ENCODE measurements around the gene TFB2M. TPM values are rescaled to one million over a fixed set of nuclear protein-coding genes. Genes with fewer than 3 reads are reported as not detected.

TFB2M gene
- total RNA-seq, 2 experiments from 2014 or later: 10.4 to 12.3 TPM

DNA sequence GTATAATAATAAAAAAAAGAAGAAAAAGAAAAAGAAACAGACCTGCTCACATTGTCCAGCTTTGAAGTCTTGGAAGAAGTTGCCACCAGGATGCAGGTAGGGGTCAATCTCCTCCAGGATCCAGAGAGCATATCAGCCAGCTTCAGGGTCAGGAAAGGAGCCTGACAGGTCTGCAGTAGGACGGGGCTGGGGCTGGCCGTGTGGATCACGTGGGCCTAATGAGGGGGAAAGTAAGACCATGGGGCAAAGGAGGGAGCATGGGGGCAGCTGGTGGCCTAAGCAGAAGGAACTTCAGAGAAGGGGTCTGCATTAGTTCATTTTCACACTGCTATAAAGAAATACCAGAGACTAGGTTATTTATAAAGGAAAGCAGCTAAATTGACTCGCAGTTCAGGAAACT lies 39.7 kb downstream of the TFB2M start:
- H3K4me1 Mint-ChIP-seq (ENCODE audit: low read depth): peaks cover 18% of the 10 kb centered on the region
- ATAC-seq: no peak
- H3K27me3 Mint-ChIP-seq (ENCODE audit: low read depth): no peaks in the 10 kb centered on the region
- CTCF ChIA-PET: no interaction called here
- peaks cover 21% of the 10 kb centered on the region for H3K9me3 Mint-ChIP-seq (ENCODE audit: insufficient read depth)
- POLR2A ChIA-PET: no interaction called here
- H3K27ac Mint-ChIP-seq: peak overlapping the region; percentile 49
- no peak overlapping the region for H3K4me3 Mint-ChIP-seq
- no peak for DNase-seq
- peaks cover 14% of the 10 kb centered on the region for H3K36me3 Mint-ChIP-seq (ENCODE audit: low read depth)

DNA sequence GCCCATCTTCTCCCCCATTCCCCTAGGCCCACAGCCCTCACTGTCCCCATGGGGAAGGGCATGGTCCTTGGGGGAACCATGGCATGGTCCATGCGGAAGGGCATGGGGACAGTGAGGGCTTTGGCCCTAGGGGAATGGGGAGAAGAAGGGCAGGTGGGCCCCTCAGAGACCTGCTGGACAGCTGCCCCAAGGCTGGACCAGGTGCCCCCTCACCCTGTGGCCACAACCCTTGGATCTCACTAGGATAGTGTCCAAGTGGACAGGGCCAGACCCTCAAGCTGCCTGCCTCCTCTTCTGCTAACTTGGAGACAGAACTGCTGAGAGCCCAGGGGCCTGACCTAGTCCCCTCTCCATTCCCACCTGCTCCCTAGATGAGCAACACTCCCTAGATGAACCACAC lies 46.5 kb downstream of the TFB2M start:
- H3K27me3 Mint-ChIP-seq (ENCODE audit: low read depth): no peaks in the 10 kb centered on the region
- POLR2A ChIA-PET: no interaction called here
- DNase-seq (no peak), ATAC-seq (no peak)
- peaks cover 1% of the 10 kb centered on the region for H3K4me1 Mint-ChIP-seq (ENCODE audit: low read depth)
- CTCF ChIA-PET: no interaction called here
- peaks cover 2% of the 10 kb centered on the region for H3K36me3 Mint-ChIP-seq (ENCODE audit: low read depth)
- no peak overlapping the region for H3K4me3 Mint-ChIP-seq
- H3K9me3 Mint-ChIP-seq (ENCODE audit: insufficient read depth): peaks cover 11% of the 10 kb centered on the region
- no peak overlapping the region for H3K27ac Mint-ChIP-seq

DNA sequence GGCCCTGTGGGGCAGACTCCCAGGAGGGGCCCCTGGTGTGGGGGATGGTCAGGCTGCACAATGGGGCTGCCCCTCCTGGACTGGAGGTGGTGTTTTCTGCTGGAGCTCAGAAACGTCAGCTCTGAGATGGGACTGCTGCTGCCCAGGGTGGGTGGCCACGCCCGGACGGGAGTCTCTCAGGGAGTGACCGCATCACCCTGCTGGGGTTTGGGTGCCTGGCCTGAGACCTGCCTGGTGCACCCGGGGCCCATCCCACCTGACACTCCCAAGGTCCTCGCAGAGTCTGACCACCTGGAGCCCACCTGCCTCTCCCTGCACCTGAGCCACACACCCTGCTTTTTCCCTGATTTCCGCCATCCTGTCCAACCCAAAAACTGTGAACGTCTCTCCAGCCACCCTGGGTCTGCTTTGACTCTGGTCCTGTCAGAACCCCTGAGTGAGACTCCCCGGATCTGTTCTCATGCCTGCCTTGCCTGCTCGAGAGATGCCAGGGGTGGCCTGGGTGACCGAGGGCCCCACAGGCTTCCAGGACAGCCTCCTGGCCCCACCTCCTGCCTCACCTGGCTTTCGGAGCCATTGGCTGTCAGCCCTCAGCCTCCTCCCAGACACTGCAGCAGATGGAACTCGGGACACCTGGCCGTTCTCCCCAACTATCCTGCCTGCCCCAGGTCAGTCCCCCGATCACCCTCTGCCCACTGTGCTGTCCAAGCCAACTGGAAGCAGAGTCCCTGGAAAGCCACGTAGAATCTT lies 47.4 kb downstream of the TFB2M start:
- Mint-ChIP-seq H3K27ac (no peak overlapping the region), H3K27me3 (ENCODE audit: low read depth) (no peaks in the 10 kb centered on the region), H3K9me3 (ENCODE audit: insufficient read depth) (peaks cover 11% of the 10 kb centered on the region), H3K36me3 (ENCODE audit: low read depth) (peaks cover 2% of the 10 kb centered on the region), H3K4me3 (no peak overlapping the region), H3K4me1 (ENCODE audit: low read depth) (peaks cover 5% of the 10 kb centered on the region)
- ChIA-PET POLR2A (no interaction called here), CTCF (no interaction called here)
- ATAC-seq: no peak
- no peak for DNase-seq

DNA sequence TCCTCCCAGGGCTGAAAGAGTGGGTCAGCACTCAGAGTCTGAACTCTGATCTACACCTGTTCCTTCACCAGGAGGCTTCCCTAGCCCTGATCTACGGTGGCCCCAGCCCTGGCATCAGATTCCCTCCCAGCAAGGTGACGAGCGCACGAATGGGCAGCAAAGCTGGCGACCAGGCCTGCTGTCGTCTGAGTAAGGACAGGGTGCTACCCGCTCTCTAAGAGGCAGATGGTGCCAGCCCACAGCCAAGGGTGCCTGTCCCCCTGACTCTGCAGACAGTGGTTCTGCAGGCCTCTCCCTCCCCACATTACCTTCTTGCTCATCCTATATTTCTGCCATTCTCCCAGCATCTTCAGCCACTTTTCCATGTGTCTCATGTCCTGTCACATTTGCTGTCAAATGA lies 48.7 kb downstream of the TFB2M start:
- Mint-ChIP-seq H3K27ac (no peak overlapping the region), H3K4me1 (ENCODE audit: low read depth) (peaks cover 5% of the 10 kb centered on the region), H3K36me3 (ENCODE audit: low read depth) (peaks cover 2% of the 10 kb centered on the region), H3K9me3 (ENCODE audit: insufficient read depth) (peaks cover 11% of the 10 kb centered on the region), H3K27me3 (ENCODE audit: low read depth) (no peaks in the 10 kb centered on the region), H3K4me3 (no peak overlapping the region)
- ATAC-seq: no peak
- CTCF ChIA-PET: no interaction called here
- DNase-seq: no peak
- POLR2A ChIA-PET: no interaction called here

DNA sequence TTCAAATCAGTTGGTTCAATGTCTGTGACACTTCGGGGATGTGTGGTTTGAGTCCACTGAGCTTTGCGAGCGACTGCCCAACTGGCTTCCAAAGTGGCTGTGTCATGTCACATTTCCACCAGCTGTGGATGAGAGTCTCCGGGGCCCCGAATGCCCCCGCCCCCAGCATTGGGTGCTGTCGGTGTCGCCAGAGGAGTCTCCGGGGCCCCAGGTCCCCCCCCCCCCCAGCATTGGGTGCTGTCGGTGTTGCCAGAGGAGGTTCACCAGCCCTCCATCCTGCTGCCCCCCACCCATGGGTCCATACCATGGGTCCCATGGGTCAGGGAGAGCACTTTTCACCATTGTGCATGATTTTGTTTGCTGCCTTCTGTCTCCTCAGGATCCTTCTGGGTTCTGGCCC lies 49.9 kb downstream of the TFB2M start:
- H3K4me3 Mint-ChIP-seq: no peak overlapping the region
- peaks cover 6% of the 10 kb centered on the region for H3K9me3 Mint-ChIP-seq (ENCODE audit: insufficient read depth)
- DNase-seq: no peak
- H3K27me3 Mint-ChIP-seq (ENCODE audit: low read depth): no peaks in the 10 kb centered on the region
- H3K4me1 Mint-ChIP-seq (ENCODE audit: low read depth): peaks cover 5% of the 10 kb centered on the region
- no peak overlapping the region for H3K27ac Mint-ChIP-seq
- ChIA-PET POLR2A (interaction anchor here (1.1 kb wide), 1 partner anchor 9 kb away, joined by 3 read pairs; the partner anchor contains the start of gene SMYD3), CTCF (no interaction called here)
- peaks cover 2% of the 10 kb centered on the region for H3K36me3 Mint-ChIP-seq (ENCODE audit: low read depth)
- ATAC-seq: no peak

DNA sequence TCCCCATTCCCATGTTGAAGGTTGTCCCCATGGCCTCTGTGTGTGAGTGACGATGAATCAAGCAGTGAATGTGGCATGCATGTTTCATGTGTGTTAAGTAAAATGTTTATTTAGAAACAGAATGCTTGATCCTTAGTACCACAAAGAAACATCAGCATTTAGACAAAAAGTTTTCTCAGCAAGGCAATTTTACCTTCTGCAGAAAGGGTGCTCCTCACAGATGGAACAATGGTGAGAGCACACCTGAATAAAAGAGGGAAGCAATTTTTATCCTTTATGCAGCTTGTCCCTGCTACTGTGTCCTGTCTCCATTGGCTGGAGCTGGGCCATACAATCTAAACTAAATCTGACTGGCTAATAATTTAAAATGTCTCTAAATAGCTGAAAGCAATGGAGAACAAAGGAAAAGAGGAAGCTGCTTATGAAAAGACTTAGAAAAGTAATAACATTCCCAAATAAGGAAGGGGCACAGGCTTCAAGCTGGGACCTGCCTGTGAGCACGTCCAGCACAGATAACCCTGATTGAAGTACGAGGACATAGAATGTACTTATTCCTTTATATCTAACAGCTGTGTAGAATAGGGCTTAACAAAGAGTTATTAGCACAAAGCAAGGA lies 50.6 kb downstream of the TFB2M start:
- Mint-ChIP-seq H3K4me3 (no peak overlapping the region), H3K27me3 (ENCODE audit: low read depth) (no peaks in the 10 kb centered on the region), H3K9me3 (ENCODE audit: insufficient read depth) (peaks cover 6% of the 10 kb centered on the region), H3K27ac (no peak overlapping the region), H3K36me3 (ENCODE audit: low read depth) (peaks cover 2% of the 10 kb centered on the region), H3K4me1 (ENCODE audit: low read depth) (peaks cover 5% of the 10 kb centered on the region)
- no peak for ATAC-seq
- POLR2A ChIA-PET: interaction anchor here (1.1 kb wide), 1 partner anchor 8 kb away, joined by 3 read pairs; the partner anchor contains the start of gene SMYD3
- CTCF ChIA-PET: no interaction called here
- no peak for DNase-seq

DNA sequence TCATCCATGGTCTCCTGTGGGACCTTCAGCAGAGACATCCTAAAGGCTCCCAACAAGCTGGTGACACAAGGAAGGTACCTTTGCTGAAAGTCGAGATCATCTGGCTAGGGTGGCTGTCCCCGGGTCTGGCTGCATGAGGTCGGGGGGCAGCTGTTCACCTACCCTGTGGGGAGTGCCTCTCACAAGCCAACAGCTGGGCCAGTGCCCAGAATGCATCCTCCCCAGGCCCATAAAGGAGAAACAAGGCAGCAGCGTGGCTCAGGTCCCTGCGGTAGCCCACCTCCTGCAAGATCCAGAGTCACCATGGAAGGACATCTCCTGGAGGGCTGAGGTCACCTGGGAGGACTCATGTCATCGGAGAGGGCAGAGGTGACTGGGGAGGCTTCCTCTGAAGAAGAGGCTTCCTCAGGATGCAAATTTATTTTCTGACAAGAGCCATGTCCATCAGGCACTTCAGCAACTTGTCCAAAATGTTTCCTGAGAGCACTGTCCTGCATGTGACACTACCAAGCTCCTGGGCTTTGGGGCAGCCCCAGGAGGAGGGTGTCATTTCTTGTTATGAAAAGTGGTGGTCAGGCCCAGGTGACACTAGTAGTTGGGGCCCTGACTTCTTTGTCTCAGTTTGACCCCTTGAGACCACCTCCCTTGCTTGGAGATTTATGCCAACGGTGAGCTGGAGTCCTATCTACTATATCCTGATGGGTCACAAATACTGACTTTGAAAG lies 52.3 kb downstream of the TFB2M start:
- ChIA-PET POLR2A (no interaction called here), CTCF (no interaction called here)
- no peaks in the 10 kb centered on the region for H3K27me3 Mint-ChIP-seq (ENCODE audit: low read depth)
- peaks cover 6% of the 10 kb centered on the region for H3K9me3 Mint-ChIP-seq (ENCODE audit: insufficient read depth)
- ATAC-seq (no peak), DNase-seq (no peak)
- H3K4me1 Mint-ChIP-seq (ENCODE audit: low read depth): peaks cover 5% of the 10 kb centered on the region
- H3K4me3 Mint-ChIP-seq: no peak overlapping the region
- no peak overlapping the region for H3K27ac Mint-ChIP-seq
- peaks cover 2% of the 10 kb centered on the region for H3K36me3 Mint-ChIP-seq (ENCODE audit: low read depth)

DNA sequence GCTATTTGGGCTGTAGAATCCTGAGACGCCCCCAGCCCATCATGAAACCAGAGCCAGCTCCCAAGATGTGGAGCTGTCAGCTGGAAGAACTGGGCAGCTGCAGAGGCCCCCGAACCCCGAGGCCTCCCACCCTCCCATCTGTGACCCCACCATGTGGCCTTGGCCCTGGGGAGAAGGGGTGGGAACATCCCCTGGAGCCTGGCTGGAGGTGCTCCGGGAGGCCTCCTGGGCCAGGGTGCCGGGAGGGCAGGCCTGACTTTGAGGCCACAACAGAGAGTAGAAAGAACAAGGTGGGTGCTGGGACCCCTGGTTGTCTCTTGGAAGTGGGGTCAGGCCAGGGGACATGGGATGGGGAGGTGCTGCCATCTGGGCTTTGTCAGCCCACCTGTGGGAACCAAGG lies 53.0 kb downstream of the TFB2M start:
- H3K36me3 Mint-ChIP-seq (ENCODE audit: low read depth): peaks cover 2% of the 10 kb centered on the region
- no peak overlapping the region for H3K4me3 Mint-ChIP-seq
- DNase-seq: no peak
- no peak overlapping the region for H3K27ac Mint-ChIP-seq
- peaks cover 5% of the 10 kb centered on the region for H3K4me1 Mint-ChIP-seq (ENCODE audit: low read depth)
- ATAC-seq: no peak
- ChIA-PET CTCF (no interaction called here), POLR2A (no interaction called here)
- H3K9me3 Mint-ChIP-seq (ENCODE audit: insufficient read depth): peaks cover 6% of the 10 kb centered on the region
- H3K27me3 Mint-ChIP-seq (ENCODE audit: low read depth): no peaks in the 10 kb centered on the region

DNA sequence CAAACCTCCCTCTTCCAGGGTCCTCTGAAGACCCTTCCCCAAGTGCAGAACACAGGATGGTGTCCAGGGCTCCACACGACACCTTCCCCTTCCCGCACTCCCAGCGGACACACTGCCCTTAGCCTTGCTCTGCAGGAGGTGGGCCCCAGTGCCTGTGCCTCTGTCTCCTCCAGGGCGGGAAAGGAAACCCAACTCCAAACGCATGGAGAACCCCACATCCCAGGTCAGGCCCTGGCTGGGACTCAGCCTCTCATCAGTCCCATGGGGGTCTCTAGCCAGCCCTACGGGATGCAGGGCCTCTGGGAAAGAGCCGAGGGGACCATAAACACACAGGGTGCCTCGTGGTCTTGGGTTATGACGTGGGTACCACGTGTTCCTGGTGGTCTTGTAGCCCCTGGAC lies 53.4 kb downstream of the TFB2M start:
- H3K27ac Mint-ChIP-seq: no peak overlapping the region
- peaks cover 8% of the 10 kb centered on the region for H3K4me1 Mint-ChIP-seq (ENCODE audit: low read depth)

DNA sequence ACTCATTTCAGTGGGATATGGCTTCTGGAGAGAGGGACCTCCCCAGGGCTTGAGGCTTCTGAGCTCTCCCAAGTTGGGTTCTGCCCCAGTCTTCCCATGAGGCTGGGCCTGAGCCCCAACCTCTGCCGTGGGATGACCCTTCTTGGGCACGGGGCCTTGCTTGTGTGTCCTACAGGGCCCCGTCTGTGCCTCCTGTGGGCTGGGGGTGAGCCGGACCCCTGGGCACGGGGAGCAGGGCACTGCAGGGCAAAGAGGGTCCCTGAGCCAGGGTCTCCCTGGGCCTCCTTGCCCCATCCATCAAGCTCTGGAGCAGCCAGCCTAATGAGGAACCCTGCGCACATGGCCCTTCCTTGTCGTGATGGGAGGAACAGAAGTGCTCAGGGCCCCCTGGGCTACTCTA lies 53.8 kb downstream of the TFB2M start:
- H3K4me3 Mint-ChIP-seq: no peak overlapping the region
- POLR2A ChIA-PET: no interaction called here
- H3K36me3 Mint-ChIP-seq (ENCODE audit: low read depth): peaks cover 2% of the 10 kb centered on the region
- no peak overlapping the region for H3K27ac Mint-ChIP-seq
- peaks cover 12% of the 10 kb centered on the region for H3K4me1 Mint-ChIP-seq (ENCODE audit: low read depth)
- ATAC-seq (no peak), DNase-seq (no peak)
- CTCF ChIA-PET: no interaction called here
- no peaks in the 10 kb centered on the region for H3K27me3 Mint-ChIP-seq (ENCODE audit: low read depth)
- peaks cover 6% of the 10 kb centered on the region for H3K9me3 Mint-ChIP-seq (ENCODE audit: insufficient read depth)

More for the DNA sequence above, 53.4 kb downstream of the TFB2M start:
- H3K27me3 Mint-ChIP-seq (ENCODE audit: low read depth): no peaks in the 10 kb centered on the region
- ChIA-PET POLR2A (no interaction called here), CTCF (no interaction called here)
- no peak for DNase-seq
- H3K36me3 Mint-ChIP-seq (ENCODE audit: low read depth): peaks cover 2% of the 10 kb centered on the region
- H3K4me3 Mint-ChIP-seq: no peak overlapping the region
- peaks cover 6% of the 10 kb centered on the region for H3K9me3 Mint-ChIP-seq (ENCODE audit: insufficient read depth)
- ATAC-seq: no peak

DNA sequence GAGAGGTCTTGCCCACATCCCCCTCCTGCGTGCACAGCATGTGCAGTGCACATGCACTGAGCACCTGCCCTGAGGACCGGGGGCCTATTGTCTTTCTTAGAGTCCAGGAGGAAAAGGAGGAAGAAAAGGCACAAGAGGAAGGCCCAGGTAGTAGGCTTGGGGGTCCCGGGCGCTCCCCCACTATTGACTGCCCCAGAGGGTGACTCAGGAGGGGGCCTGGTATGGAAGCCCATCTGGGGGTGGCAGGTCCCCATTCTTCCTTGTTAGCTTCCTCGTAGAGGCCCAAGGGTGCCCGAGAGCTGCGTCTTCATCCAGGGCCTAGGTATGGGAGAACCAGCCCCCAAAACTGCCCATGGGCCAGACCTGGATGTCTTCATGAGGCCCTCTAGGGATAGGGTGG lies 54.9 kb downstream of the TFB2M start:
- peaks cover 6% of the 10 kb centered on the region for H3K9me3 Mint-ChIP-seq (ENCODE audit: insufficient read depth)
- H3K4me1 Mint-ChIP-seq (ENCODE audit: low read depth): peaks cover 18% of the 10 kb centered on the region
- peaks cover 4% of the 10 kb centered on the region for H3K36me3 Mint-ChIP-seq (ENCODE audit: low read depth)
- CTCF ChIA-PET: no interaction called here
- POLR2A ChIA-PET: no interaction called here
- DNase-seq (no peak), ATAC-seq (no peak)
- no peaks in the 10 kb centered on the region for H3K27me3 Mint-ChIP-seq (ENCODE audit: low read depth)
- H3K4me3 Mint-ChIP-seq: no peak overlapping the region
- no peak overlapping the region for H3K27ac Mint-ChIP-seq
